HG02852 (cell line): ENCODE data around the gene YKT6.

ENCODE experiments used
- ATAC-seq: cut with Tn5 transposase; IDR thresholded peaks from one replicate; pipeline ENCODE4 v1.9.1; 2021; ENCODE audit warnings: mild to moderate bottlenecking, moderate library complexity; ENCODE audit not compliant: unreplicated experiment

YKT6 gene

DNA sequence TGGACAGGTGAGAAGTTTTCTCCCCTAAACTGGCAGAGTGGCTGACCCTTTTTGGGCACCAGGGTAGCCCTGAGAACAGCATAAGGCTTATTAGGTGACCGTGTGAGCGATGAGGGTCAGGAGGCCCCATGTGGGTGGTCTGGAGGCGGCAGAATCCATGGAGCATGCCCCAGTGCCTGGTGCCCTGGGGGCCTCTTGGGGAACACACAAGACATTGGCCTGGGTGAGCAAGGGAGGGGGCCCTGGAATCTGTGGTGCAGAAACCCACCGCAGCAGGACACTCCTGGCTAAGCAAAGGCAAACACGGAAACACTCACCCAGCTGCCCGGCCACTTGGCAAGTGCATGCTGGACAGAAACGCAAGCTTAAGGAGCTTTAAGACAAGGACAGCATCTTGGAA lies 29.5 kb downstream of the YKT6 start:
- ATAC-seq: no peak

DNA sequence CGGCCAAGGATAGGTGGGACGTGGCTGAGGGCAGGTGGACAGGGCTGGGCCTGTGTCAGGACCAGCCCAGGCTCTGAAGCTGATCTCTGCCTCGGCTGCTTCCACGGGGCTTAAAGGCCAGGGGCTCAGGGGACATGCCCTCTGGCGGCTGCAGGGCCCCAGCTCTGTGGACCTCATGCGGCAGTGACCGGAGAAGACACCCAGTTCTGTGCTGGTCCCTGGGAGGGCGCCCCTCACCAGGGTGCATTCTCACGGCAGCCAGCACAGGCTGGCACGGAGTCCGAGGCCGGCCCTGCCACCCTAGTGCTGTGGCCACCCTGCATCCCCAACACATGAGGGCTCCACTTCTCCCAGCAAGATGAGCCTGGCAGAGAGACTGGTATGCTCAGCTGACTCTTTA lies 30.3 kb downstream of the YKT6 start:
- ATAC-seq: no peak

DNA sequence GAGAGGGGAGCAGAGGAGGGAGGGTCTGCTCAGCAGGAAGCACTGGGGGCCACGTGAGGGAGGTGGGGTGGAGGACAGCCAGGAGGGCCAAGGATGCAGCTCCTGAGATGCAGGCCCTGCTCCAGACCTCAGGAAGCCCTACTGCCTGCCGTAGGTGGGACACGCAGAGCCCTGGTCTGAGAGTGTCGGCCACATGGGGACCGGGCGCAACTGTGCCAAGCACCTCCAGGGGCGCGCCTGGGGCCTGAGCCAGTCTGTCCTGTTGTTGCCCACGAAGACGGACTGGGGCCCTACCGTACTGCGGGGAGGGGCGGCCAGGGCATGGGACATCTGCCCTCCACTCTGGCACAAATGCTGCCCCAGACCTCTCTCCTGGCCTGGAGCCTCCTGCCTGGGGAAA lies 31.6 kb downstream of the YKT6 start:
- no peak for ATAC-seq

DNA sequence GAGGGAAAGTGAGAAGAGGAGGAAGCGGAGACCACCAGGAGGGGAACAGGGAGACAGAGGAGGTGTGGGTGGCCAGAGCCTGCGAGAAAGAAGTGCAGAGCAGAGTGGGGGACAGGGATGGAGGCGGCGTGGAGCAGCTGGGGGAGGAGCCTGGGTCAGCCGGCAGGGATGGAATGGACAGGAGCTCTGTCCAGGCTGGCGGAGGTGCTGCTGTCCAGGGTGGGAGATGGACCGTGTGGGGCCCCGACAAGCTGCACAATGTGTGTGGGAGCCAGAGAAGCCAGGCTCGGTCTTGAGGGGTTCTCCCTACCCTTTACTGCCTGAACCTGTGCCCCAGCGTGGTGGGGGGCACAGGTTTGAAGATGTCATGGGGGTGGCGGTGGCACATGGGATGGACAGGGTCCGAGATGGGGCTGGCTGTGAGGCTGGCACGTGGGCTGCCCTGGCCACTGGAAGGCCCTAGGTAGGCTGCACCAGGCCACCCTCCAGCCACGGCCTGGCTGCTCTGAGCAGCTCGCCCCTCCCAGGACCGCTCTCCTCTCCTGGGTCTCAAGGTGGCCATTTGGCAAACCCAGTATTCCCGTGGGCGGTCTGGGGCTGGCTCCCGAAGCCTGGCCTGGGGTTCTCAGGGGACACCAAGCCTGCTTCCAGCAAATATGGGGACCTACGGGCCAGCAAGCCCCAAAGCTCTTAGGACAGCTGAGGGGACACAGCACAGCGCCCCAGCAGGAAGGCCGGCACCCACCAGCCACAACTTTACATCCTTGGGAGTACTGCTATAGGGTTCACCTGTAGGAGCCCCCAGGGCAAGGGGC lies 32.3 kb downstream of the YKT6 start:
- ATAC-seq: no peak

DNA sequence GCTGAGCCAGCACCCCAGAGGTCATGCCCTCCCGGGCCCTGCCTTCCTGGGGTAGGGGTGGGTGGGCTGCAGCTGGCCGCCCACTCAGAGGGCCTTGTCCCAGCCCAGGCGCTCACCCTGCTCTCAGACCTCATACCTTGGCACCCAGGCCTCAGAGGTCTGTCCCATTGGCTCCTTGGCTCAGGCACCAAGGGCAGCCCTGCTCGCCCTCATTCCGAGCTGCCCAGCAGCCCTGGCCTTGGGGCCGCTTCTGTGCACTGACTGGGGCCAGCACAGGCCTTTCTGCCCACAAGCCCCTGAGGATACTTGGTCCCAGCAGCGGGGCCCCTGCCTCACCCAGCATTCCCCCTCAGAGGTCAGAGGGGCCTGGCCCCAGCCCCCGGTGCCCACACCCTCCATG lies 34.3 kb downstream of the YKT6 start:
- ATAC-seq: no peak

DNA sequence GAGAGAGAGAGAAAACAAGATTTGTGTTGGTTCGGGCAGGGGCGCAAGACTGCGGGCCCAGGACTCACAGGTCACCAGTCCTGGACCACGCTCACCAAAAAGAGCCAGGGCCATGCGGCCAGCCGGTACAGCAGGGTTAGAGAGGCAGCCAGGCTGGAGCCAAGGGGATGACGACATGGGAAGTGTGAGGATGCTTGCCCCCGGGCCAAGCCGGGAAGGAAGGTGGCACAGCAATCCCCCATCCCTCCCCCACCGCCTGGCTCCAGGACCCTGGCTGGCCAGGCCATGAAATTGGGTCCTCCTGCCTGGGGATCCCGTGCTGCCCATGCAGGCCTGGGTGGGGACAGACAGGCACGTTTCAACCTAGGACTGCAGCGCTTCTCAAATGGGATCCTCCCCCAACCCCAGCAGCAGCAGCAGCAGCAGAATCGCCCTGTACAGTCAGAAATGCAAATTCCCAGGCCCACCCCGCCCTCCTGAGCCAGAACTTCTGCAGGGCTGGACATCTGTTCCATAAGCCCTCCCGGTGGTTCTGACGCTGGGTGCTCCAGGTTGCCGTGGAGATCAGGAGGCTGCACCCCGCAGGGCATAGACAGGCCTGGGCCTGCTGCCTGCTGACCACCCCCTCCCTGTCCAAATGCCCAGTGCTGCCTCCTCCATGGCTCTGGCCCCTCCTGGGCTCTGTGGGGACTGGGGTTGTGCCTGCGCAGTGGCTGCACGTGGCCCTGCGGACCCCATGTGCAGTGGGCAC lies 35.0 kb downstream of the YKT6 start:
- no peak for ATAC-seq

DNA sequence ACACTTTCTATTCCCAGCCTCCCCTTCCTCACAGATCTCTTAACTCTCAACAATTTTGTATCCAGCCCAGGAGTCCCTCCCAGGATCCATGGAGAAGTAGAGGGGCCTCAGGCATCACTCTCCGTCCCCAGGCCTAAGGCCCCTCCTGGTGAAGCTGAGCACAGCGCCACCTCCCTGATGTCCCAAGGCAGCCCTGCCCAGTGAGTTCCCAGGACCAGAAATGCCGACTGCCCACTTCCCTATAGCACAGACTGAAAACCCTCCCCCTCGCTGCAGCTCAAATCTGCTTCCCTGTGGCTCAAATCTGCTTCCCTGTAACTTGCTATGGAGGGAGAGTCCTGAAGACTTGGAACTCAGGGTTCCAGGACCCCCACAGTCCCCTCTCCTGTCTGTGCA lies 35.6 kb downstream of the YKT6 start:
- no peak for ATAC-seq

DNA sequence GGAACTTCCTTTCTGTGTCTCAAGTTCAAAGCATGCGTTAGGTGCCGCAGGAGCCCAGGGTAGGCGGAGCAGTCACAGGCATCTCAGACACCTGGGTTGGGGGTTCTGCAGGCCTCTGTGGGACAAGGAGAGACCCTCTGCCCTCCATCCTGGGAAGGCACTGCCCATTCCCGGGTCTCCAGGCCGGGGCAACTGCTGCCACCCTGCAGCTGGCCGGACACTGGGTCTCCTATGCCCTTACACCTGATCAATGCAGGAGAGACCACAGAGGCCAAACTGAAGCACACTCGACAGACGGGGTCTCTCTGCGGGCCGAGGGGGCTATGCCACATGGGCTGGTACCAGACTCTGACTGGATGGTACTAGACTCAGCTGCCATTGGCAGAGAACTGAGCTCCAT lies 36.9 kb downstream of the YKT6 start:
- ATAC-seq: no peak

DNA sequence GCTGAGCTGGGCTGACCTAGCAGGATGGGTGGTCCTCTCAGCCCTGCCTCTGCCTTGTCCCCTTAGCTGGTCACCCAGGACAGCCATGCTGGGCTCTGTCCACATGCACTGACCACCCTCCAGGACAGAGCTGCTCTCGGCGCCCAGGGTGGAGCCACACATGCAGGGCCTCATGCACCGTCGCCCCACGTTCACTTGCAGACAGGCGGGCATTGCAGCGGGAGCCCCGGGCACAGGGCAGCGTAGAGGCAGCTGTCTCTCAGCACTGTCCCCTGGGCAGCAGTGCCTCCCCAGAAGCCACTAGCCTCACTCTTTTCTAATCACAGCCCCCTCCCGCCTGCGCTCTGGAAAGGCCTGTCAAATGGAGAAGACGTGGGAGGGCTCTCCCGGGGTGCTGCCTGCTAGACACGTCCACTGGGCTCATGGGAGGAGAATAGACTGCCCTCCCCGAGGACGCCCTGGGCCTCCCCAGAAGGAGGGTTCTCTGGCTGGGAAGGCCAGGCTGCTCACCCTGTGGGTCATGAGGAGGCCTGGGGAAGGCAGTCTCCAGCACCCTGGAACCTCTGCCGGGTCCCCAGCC lies 37.4 kb downstream of the YKT6 start:
- no peak for ATAC-seq

DNA sequence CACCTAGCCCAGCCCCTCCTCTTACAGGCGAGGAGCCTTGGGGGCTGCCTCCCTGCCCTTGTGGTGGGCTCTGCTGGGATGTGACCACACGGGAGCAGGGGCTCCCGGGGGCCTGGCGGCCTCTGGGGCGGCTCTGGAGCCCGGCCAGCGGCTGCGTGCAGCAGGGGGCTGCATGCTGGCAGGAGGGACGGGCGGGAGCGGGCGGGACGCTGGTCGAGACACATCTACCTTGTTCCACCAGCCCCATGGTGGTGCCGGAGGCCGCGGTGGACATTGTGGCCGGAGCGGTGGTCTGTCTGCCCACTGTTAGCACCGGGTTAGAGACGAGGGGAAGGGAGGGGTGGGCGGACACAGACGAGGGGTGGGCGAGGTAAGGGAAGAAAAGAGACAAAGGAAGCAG lies 38.6 kb downstream of the YKT6 start:
- no peak for ATAC-seq

DNA sequence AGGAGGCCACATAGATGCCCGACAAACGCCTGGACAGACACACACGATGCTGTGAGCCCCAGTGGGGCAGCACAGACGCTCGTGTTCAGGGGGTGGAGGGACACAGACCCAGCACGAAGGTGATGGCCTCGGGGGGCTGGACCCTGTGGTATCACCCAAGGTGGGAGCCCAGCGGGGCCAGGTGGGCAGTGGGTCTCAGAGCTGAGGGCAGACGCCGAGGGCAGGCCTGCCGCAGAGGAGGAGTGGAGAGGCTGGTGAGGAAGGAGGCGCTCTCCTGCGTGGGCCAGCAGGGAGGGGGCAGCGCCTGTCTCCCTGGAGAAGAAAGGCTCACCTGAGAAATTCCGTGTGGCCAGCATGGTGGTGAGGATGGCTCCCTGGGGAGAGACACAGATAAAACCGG lies 39.6 kb downstream of the YKT6 start:
- no peak for ATAC-seq

DNA sequence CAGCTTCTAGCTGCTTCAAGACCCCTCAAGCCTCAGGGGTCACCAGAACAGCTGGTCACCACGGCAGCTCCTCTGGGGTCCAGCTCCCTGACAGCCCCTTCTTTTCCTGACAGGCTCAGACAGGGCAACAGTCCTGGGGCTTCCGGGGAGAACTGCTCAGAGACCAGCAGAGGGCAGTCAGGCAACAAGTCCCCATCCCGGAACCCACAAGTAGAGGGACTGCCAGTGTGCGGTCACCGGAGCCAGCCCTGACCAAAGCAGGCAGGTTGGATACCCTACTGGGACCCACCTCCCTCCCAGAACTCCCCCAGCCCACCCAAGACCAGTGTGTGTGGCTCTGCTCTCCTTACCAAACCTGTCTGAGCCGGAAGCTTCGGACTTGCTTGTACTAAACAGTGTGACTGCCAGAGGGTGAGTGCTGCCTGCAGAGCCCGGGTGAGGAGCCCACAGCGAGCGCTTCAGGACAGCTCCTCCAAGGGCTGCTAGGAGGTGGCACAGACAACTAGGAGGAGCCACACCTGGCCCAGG lies 40.3 kb downstream of the YKT6 start:
- no peak for ATAC-seq

DNA sequence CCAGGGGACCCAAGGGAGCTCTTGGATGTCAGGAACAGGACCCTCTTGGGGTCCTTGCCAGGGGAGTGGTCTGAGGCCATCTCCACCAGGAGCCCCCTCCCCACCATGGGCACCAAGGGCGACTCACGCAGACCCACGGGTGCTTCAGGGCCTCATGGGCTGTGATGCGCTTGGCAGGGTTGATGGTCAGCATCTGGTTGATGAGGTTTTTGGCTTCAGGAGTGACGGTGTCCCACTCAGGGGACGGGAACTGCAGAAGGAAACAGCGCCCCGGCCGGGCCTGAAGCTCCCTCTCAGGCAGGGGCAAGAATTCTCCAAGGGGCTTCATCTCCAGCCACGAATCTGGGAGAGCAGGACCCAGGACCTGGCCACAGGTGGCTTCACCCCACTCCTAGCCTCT lies 41.3 kb downstream of the YKT6 start:
- no peak for ATAC-seq

DNA sequence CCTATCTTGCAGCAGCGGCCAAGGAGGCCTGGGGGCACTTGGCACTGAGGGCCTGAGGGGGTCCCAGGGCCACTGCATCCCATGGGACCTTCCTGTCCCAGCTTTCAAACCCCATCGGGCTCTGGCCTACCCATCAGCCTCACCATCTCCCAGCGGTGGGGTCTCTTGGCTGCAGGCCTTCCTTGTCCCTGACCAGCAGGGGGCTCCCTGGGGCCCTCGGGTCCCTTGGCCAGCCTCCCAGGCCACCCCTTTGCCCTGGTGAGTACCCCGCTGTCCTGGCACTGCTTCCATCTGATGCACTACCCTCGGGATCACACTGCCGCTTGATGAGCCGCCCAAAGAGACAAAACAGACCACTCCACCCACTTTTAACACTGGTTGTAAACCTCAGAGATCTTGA lies 43.5 kb downstream of the YKT6 start:
- no peak for ATAC-seq

DNA sequence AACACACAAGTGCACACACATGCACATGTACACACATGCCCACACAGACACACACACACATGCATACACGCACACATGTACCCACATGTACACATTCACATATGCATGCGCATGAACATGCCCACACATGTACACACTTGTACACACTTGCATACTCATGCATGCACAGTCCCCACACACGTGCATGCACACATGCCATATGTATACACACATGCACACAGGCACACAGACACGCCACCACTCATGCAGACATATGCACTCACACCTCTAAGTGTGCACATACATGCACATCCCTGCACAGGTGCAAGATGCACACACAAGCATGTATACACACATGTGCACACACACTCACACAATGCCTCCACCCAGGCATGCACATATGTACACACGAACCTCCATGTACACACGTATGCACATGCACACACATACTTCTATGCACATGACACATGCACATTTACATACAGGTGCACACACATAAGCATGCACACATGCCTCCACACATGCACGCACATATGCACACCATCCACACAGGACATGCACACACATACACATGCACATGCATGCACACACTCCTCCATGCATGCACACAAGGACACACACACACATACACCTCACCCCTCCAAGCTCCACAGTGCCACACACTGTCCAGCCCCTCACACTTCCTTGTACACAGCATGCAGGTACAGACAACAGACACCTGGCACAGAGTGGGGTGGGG lies 45.8 kb downstream of the YKT6 start:
- ATAC-seq: no peak

DNA sequence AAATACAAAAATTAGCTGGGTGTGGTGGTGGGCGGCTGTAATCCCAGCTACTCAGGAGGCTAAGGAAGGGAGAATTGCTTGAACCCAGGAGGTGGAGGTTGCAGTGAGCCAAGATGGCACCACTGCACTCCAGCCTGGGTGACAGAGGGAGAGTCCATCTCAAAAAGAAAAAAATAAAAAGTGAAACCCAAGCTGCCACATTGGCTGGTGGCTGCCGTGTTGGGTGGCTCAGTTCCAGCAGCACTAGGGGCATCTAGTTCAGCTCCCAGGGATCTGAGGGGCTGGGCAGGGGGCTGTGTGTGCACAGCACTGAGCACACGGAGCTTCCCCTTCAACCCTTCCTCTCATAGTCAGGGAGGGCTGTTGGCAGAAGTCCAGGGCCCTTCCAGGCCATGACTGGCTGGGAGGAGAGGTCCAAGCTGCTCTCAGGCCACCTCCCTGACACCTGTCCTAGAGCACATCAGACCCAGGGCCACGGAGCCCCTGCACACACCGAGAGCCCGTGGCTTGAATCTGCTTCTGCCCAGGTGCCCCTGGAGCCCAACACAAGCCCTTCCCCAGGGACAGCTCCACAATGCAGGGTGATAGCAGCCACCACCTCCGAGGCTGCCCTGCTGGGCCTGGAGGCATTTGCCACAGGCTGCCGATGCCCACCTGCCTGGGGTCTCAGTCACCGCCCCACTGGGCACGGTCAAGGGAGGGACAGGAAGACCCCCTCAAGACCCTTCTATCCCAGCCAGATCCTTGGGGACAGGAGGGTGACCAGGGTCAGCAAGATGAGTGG lies 47.3 kb downstream of the YKT6 start:
- no peak for ATAC-seq

DNA sequence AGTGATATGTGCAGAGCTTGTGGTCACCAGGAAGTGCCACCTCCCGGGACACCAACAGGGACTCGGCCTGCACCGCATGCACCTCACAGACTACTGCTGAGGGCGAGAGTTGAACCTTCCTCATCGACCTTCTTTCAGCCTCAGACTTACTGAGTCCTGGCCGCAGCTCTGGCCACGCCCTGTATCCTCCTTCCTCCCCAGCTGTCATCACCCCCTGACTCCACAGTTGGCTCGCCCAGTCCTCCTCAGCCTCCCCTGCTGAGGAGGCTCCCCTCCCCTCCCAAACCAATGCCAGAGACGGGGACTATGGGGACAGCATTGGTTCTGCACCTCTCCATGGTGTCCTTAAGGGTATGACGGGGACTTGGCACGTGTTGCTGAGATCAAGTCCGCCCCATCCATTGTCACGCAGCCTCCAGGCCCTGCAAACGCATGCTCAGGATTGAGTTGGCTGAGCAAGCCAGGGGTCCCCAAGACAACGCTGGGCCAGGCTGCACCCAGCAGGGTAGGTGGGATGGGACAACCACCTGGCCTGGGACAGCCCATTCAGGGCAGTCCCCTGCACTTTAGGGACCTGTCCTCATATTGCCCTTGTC lies 49.0 kb downstream of the YKT6 start:
- no peak for ATAC-seq

DNA sequence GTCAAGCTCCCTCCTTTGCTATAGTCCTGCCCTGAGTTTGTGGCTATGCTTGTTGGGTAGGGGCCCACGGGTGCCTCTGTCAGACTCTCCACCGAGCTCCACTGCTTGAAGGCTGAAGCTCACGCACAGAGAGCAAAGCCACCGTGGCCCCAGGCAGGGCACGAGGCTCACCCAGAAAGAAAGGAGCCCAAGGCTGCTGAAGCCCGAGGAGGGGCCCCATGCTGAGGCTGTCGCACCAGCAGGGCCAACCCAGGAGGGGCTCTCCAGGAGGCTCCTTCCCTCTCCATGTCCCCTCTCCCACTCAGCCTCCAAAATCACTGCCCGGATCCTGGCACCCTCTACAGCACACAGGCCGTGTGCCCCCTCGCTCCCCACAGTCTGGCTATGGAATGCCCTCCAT lies 50.5 kb downstream of the YKT6 start:
- ATAC-seq: no peak

DNA sequence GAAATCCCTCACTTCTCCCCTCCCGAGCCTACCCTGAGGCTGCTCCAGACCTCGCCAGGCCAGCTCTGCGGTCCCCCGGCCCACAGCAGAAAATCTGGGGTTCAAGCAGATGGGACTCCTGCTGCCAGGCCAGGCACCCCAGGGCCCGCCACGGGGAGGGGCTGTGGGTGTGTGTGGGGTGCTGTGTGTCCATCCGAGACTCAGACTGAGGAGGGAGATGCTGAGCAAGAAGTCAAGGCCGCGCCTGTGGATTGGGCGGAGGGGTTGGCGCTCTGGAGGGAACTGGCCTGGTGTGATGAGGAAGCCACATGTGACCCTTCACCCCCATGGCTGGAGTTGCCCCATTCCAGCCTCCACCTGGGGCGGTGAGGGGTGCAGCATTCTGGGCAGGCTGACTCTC lies 51.1 kb downstream of the YKT6 start:
- no peak for ATAC-seq

DNA sequence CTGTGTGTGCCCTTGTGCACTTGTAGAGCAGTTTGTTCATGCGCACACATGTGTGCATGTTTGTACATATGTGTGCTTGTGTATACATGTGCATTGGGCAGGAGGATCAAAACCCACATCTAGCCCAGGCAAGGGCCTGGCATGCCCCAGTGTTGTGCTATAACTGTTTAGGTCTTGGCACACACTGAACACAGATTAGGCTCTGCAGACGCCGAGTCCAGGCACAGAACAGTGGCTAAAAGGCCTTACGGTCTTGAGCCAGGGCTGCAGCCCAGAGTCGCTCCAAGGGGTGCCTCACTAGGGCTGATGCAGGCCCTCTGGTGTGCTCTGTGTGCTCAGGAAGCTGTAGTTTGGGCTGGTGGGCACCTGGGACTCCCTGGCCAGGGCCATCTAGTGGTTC lies 55.7 kb downstream of the YKT6 start:
- ATAC-seq: no peak
